GM21360 (cell line): ENCODE measurements around the gene TTLL13.

Source experiments
- ATAC-seq: cut with Tn5 transposase; IDR thresholded peaks from one replicate; pipeline ENCODE4 v1.9.1; 2021; ENCODE audit warnings: mild to moderate bottlenecking, moderate library complexity; ENCODE audit not compliant: unreplicated experiment

Gene TTLL13

GRCh38 chr15:90213818-90214204 is 35.5 kb upstream of the TTLL13 start:
- ATAC-seq, result no peak

DNA sequence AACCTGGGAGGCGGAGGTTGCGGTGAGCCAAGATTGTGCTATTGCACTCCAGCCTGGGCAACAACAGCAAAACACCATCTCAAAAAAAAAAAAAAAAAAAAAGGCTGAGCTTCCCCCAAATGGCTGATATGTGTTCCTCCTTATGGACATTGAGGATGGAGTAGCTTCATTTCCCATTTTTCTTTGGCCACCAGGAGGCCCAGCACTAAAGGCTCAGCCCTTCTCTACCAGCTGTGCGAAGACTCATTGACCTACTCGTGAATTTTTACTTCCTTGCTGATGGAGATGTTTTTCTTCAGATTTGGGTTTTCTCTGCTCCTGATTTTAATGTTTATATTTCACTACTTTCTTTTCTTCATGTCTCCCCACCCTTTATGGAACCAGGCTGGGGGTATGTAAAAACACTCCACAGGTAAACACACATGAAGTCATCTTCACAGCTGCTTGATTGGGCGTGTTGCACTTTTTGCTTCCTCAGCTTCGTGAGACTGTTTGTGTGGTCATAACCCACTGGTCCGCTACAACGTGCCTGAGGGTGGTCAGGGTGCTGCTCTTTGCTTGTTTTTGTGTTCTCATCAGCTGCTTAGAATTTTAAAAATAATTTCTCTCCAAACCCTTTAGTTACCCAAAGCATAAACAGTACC is 34.7 kb upstream of the TTLL13 start:
- no peak for ATAC-seq

GRCh38 chr15:90217671-90218394 is 31.5 kb upstream of the TTLL13 start:
- no peak for ATAC-seq

DNA sequence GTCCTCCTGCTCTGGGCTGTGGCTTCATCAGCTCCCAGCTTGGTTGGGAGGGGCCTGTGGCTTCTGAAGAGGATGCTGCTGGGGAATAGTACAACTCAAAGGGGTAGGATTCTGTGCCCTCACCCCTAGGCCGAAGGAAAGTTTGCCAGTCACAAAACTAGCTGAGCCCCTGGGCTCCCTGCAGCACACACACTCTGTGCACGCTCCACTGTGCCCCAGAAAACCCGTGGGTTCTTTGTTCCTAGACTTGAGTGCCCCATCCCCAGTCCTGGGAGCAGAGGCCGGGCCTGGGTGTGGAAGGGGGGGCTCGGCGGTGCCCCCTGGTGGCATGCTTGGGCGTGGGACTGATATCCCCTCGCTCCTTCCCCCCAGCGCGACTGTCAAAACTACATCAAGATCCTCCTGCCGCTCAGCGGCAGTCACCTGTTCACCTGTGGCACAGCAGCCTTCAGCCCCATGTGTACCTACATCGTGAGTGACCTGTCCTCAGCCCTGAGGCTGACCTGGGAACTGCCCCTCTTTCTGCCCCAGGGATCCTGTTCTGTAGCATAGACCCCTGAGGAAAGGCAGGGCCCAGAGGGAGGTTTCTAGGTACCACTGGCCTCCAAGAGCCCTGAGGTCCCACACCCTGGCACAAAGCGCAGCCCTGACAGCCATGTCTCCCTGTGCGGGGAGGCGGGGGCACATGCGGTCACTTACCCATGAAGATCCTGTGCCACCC is 29.8 kb upstream of the TTLL13 start:
- no peak for ATAC-seq

- ATAC-seq, result peak; percentile 51
Observed at GRCh38 chr15:90221246-90221900, 28.0 kb upstream of the TTLL13 start.

- no peak for ATAC-seq
Observed at GRCh38 chr15:90222547-90222946, 26.8 kb upstream of the TTLL13 start.

- no peak for ATAC-seq
Observed at GRCh38 chr15:90223441-90224165, 25.8 kb upstream of the TTLL13 start.

- no peak for ATAC-seq
Observed at GRCh38 chr15:90225047-90225446, 24.3 kb upstream of the TTLL13 start.

GRCh38 chr15:90225504-90226234 is 23.7 kb upstream of the TTLL13 start:
- no peak for ATAC-seq

GRCh38 chr15:90227336-90227735 is 22.0 kb upstream of the TTLL13 start:
- ATAC-seq, result no peak

GRCh38 chr15:90227816-90228772 is 21.3 kb upstream of the TTLL13 start:
- no peak for ATAC-seq

DNA sequence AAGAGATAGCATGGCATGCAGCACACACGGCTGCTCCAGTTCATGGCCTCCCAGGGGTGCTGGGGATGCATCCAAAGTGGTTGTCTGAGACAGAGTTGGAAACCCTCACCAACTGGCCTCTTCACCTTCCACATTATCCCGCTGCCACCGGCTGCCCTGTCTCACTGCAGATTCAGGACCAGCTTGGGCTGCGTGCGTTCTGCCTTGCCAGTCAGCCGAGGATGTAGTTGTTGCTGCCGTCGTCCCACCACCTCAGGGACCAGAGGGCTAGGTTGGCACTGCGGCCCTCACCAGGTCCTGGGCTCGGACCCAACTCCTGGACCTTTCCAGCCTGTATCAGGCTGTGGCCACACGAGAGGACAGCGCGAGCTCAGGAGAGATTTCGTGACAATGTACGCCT is 20.4 kb upstream of the TTLL13 start:
- no peak for ATAC-seq

DNA sequence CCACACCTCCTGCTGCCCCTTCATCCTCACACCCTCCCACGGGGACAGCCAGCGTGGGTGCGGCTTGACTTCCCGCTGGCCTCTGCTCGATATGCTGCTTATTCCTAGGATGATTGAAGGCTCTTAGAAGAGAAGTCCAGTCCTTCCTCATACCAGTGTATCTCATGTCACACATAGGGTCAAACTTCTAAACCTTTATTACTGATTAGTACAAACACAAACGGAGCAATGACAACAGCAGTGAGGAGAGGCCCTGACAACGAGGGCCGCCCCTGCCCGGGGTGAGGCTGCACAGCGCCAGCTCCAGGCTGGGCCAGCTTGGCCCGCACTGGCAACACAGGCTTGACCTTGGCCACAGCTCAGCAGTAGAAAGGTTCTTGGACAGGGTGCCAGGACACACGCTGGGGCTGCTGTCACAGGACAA is 19.3 kb upstream of the TTLL13 start:
- ATAC-seq, result no peak

DNA sequence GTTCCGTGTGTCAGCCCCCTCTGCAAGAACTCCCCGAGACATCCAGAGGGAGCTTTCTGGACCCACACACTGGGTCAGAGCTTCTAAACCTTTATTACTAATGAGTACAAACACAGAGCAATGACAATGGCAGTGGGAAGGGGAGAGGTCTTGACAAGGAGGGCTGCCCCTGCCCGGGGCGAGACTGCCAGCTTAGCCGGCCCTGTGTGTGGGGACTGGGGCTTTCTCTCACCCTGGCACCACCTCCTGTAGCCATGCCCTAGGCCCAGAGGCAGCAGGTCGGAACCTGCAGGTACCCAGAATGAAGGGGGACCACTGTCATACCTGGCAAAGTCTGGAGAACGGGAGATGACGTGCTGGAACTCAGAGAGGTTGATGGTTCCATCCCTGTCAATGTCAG is 18.7 kb upstream of the TTLL13 start:
- no peak for ATAC-seq

DNA sequence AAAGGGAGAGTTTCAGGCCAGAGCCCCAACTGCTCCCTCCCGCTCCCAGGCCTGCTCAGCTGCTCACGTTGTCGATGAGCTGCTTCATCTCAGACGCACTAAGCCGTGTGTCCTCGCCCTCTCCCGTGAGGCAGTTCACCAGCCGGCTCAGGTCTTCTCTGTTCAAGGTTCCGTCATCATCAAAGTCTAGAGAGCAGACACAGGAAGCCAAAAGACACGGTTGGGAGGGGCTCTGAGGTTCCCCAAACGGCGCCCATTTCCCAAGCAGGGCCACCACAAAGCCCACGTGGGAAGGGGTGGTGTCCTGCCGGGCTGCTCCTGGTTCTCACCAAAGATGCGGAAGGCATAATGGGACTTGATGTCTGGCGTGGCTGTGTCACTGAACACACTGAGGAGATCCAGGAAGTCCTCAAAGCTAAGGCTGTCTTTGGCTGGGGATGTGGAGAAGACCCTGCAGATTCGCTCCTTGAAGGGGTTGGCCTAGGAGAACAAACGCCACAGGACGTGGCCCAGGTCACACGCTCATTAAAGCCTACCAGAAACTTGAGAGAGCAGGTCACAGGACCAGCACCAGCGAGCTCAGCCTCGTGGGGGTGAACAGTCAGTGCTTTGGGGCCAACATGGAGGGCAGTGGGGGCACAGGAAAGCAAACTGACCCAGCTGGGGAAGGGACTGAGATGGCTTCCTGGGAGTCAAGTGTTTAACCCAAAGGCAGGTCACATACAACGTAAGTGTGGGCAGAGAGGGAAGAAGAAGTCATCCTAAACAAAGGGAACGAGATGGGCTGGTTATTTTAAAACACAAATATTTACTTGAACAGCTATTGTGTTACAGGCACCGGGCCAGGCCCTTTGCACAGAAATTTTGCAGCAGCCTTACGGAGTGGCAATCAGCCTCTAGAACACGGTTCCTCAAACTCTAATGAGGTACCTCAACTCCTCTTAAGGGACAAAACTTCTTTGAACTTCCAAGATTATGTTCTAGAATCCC is 18.0 kb upstream of the TTLL13 start:
- no peak for ATAC-seq

DNA sequence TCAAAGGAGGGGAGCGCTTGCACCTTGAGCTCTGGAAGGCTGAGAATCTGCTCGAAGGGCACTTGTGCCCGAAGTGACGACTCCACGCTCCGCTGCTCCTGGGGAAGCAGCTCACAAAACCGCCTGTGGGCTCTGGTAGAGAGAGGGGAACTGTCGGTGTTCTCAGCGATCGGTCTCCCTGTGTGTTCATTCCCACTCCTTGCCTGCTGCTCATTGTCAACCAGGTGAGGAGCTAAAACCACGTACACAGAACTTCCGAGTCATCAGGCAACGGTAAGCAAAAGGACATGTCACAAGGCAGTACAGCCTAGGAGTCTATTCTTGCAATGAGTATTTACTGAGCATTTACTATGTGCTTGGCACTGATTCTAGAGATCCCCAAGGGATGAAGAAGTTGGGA is 17.2 kb upstream of the TTLL13 start:
- ATAC-seq, result no peak

DNA sequence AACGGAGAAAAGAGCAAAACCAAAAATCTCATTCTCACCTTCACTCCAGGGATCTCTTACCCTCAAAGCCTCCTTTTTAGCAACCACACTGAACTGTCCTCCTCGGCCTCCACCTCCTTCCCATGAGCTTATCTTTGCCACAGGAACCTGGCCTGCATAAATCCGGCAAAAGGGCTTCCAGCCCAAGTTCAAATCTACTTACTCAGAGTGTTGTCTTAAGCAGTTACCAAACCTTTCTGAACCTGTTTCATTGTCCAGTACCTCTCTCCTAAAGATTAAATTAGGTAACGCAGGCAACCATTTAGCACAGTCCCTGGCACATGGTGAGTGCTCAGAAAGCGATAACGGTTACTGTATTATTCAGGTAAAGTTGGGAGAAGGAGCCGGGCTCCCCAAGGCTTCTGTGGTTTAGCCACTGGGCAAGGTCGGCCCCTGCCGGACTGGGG is 16.4 kb upstream of the TTLL13 start:
- no peak for ATAC-seq
